HUES6 (cell line): ENCODE results near the gene CNPY1.
A peak's percentile ranks its signal among the peaks of the same experiment; 100 is the strongest.

Experiments
- H3K27ac ChIP-seq: 2 replicates; pipeline ENCODE4 v1.7.0; 2013; ENCODE audit warnings: low read depth, mild to moderate bottlenecking, low read length, inconsistent platforms
- H3K27me3 ChIP-seq: 2 replicates; pipeline ENCODE4 v1.6.1; 2013; ENCODE audit warnings: low read length; ENCODE audit not compliant: control insufficient read depth, insufficient read depth
- H3K36me3 ChIP-seq: 2 replicates; pipeline ENCODE4 v1.6.1; 2013; ENCODE audit warnings: low read length; ENCODE audit not compliant: control insufficient read depth, insufficient read depth
- H3K4me1 ChIP-seq: 2 replicates; pipeline ENCODE4 v1.6.1; 2013; ENCODE audit warnings: low read length; ENCODE audit not compliant: control insufficient read depth, insufficient read depth
- H3K4me3 ChIP-seq: 2 replicates; pipeline ENCODE4 v1.5.1; 2013; ENCODE audit warnings: low read depth, low read length
- H3K9ac ChIP-seq: one replicate; pipeline ENCODE4 v1.6.1; 2013; ENCODE audit warnings: mild to moderate bottlenecking, low read length
- H3K9me3 ChIP-seq: 2 replicates; pipeline ENCODE4 v1.6.1; 2013; ENCODE audit warnings: low read depth, low read length; ENCODE audit not compliant: control insufficient read depth, insufficient read depth

CNPY1 gene

DNA sequence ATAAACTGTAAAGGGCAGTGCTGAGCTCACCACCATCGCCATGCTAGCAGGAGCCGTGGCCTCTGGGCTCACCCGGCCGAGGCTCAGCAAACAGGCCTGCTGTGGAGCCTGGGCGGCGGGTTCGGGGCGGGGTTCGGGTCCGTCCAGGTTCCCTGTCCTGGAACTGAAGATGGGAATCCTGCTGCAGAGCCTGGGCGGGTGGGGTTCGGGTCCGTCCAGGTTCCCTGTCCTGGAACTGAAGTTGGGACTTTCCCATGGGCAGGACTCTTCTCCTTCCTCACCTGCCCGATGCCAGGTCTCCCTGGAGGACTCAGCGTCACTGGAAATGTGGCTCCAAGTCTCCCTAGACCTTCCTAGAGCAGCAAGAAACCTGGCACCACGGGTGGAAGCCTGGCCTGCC lies 51.8 kb downstream of the CNPY1 start:
- Histone ChIP-seq H3K27me3 (peaks cover 85% of the 10 kb centered on the region), H3K27ac (no peak overlapping the region), H3K9ac (no peak overlapping the region), H3K36me3 (no peaks in the 10 kb centered on the region), H3K4me3 (no peak overlapping the region), H3K9me3 (no peaks in the 10 kb centered on the region), H3K4me1 (peaks cover 20% of the 10 kb centered on the region)

DNA sequence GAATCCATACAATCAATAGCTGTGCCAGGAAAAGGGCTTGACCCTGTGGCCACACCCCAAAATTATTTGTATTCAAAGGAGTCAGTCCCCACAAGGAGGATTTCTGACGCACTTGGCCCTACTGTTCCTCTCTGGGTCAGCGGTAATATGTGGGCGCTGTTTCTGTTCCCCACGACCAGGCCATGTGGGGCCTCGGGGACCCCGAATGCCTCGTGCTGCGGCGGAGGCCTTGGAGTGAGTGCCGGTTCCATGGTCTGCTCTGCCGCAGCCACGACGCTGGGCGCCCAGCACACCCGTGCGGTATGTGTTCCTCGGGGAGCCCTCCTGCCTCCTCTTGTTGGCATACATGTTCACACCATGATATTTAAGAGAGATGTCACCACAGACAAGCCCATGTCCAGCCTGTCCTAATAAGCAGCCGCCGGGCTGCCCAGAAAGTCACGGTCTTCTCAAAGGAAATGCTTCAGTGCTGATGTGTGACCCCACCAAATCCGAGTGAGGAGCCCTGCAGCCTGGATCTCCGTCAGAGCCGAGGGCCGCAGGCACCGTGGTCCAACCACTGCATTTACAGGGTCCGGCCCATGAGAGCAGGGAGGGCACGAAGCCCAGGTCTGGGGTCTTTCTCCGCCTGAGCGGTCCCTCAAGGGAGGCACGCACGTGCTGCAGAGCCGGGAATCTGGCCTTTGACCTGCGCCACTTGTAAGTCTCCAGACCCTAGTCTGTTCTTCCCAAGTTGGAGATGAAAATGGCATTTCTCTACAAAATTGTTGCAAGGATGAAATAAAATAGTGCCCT lies 52.4 kb downstream of the CNPY1 start:
- H3K4me1 ChIP-seq, result peaks cover 20% of the 10 kb centered on the region
- peaks cover 85% of the 10 kb centered on the region for H3K27me3 ChIP-seq

DNA sequence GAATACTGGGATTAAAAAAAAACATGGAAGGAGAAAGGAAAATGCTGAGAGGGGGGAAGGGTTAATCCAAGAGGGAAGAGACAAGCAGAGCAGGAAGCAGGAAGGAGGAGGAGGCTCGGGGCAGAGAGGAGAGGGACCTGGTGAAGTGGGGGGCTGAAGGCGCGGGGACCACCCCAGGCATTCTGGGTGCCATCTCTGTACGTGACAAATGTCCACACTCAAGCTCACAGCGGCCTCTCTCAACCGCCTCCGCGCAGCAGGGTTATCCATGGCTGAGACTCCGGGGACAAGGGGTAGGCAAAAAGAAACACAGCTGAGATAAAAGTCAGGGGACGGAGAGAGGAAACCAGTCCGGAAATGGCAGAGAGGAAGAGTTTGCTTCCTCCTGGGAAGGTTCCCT lies 54.5 kb downstream of the CNPY1 start:
- Histone ChIP-seq H3K36me3 (no peaks in the 10 kb centered on the region), H3K27ac (no peak overlapping the region), H3K4me1 (peaks cover 20% of the 10 kb centered on the region), H3K27me3 (peaks cover 85% of the 10 kb centered on the region), H3K9ac (no peak overlapping the region), H3K9me3 (no peaks in the 10 kb centered on the region), H3K4me3 (0 out of 2 replicates have a peak overlapping the region, but pooled peaks have one; percentile 44)

More for the DNA sequence above, 52.4 kb downstream of the CNPY1 start:
- H3K4me3 ChIP-seq, result no peak overlapping the region
- H3K9me3 ChIP-seq, result no peaks in the 10 kb centered on the region
- no peak overlapping the region for H3K9ac ChIP-seq
- no peaks in the 10 kb centered on the region for H3K36me3 ChIP-seq
- no peak overlapping the region for H3K27ac ChIP-seq

DNA sequence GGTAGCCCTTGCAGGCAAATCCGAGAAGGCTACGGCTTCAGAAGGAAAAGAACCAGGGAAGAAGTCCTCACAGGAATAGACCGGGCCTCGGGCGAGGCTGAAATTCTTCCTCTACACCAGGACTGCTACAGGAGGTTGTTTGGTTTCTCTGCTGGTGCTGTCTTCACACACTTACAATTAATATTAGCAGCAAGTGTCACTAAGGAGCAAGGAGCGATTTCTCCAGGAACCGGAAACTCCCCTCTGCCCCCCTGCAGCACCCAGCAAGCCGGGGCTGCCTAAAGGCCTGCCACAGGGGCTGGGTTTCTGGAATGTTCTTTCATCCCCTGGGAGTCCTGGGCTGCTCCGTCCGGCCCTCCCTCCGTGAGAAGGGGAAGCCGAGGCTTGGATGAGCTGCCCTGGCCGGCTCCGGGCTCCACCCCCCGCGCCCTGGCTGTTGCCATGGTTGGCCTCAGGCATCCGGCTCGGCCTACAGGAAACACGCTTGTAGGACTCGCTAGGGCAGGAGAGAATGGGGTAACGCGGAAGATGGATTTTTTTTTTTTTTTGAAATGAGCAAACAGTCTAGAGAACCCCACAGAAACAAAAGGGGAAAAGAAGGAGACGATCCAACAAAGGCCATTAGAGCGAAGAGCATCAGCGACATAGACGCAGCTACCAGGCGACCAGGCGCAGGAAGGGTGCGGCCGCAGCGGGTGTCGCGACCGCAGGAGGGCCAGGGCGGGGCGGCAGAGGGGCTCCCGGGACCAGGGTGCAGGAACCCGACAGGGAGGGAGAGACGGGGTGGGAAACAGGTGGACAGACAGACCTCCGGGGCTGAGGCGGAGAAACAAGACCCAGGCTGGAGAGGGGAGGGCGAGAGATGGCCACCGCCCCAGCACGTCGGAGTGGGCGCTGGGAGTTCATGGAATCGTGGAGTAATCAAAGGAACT lies 55.4 kb downstream of the CNPY1 start:
- Histone ChIP-seq H3K9me3 (no peaks in the 10 kb centered on the region), H3K27me3 (peaks cover 84% of the 10 kb centered on the region), H3K36me3 (no peaks in the 10 kb centered on the region), H3K27ac (no peak overlapping the region), H3K4me3 (peak overlapping the region; percentile 44), H3K4me1 (peaks cover 20% of the 10 kb centered on the region), H3K9ac (no peak overlapping the region)

DNA sequence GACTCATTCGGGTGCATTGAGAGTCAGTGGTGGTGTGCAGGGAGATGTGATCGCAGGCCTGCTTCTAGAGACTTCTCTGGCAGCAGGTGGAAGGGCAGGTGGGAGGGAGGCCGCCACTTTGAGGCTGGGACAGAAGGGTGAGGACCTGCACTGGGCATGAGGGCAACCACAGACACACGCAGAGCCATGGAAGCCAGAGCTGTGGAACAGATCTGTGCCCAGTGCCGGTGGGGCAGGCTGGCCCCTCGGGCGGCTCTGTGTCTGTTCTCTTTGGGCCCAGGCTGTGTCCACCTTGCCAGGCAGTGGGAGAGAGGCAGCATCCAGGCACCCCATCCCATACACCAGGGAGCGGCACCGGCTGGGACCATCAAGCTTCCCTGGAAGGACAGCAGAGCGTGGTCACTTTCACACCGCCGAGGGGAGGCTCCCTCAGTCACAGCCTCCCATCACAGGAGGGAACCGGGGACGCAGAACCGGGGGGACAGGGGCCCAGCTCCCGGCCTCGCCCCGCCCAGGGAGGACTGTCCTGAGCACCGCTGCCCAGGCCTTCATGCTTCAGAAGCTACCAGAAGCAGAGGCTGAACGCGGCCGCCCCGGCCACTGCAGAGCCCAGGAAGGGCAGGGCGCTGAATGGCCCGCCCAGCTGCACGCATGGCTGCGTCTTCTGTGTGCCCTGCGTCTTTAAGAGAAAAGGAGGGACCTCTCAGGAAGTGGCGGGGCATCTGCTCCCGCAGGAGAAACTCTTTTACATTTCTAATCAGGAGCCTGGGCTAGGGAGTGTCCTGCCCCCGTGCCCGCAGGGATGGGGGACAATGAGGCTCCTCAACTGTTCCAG lies 56.3 kb downstream of the CNPY1 start:
- H3K27ac ChIP-seq, result no peak overlapping the region
- no peaks in the 10 kb centered on the region for H3K9me3 ChIP-seq
- H3K9ac ChIP-seq, result no peak overlapping the region
- peaks cover 20% of the 10 kb centered on the region for H3K4me1 ChIP-seq
- H3K4me3 ChIP-seq, result peak overlapping the region; percentile 44
- peaks cover 82% of the 10 kb centered on the region for H3K27me3 ChIP-seq
- no peaks in the 10 kb centered on the region for H3K36me3 ChIP-seq

DNA sequence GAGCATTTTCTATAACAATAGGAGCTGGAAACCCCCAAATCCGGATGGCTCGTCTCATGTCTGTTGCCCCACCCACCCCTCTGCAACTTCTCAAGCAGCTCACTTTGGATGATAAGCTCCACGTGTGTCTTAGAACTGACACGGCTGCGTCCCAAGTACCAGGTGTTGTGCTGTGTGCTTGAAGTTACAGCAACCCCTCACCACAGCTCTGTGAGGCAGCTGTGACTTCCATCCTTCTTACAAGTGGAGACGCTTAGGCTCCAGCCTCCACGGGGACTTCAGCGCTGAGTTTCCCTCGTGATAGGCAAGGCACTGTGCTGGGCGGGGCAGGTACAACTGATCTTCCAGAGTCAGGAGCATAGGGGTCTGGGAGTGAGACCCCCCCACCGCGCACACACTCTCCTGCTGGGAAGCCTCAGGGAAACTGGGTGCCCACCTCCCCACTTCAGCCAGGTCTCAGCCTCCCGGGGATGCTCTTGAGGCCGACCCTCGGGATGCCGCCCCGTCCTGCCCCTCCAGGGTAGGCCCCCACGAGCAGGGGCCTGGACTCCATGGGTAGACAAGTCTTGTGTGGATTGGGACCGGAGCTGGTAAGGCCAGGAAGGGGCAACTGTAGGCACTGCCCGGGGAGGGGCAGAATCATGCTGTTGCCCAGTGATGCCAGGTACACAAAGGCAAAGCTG lies 57.1 kb downstream of the CNPY1 start:
- H3K4me3 ChIP-seq, result no peak overlapping the region
- no peak overlapping the region for H3K27ac ChIP-seq
- H3K9me3 ChIP-seq, result no peaks in the 10 kb centered on the region
- no peak overlapping the region for H3K9ac ChIP-seq
- no peaks in the 10 kb centered on the region for H3K36me3 ChIP-seq
- peaks cover 20% of the 10 kb centered on the region for H3K4me1 ChIP-seq
- peaks cover 89% of the 10 kb centered on the region for H3K27me3 ChIP-seq

DNA sequence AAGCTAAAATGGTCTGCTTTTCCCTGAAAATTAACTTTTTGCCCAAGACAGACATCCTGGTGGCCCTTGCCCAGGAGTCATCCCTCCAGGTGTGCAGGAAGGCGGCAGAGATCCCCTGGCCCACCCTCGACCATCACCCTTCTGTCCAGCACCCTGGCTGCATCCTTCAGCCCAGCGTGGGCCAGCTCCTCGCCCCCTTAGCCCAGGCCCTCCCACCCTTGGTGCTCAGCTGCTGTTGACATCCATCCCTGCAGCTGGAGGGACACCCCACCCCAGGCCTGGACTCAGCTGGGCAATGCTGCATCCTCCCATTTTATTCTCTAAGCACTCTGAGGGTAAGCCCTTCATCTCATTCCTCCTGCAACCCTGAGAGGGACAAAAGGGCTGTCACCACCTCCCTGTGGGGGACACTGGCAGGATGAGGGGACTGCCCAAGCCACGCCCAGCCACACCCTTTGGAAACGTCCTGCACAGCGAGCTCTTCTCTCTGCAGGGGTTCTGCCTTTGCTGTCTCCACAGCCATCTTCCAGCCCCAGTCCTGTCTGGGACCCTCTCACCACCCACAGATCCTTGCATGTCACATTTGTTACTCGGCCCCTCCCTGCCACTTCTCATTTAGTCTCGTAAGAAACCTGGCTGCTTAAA lies 57.8 kb downstream of the CNPY1 start:
- Histone ChIP-seq H3K36me3 (no peaks in the 10 kb centered on the region), H3K27ac (no peak overlapping the region), H3K27me3 (peaks cover 89% of the 10 kb centered on the region), H3K4me3 (no peak overlapping the region), H3K9ac (no peak overlapping the region), H3K4me1 (peaks cover 25% of the 10 kb centered on the region), H3K9me3 (no peaks in the 10 kb centered on the region)

DNA sequence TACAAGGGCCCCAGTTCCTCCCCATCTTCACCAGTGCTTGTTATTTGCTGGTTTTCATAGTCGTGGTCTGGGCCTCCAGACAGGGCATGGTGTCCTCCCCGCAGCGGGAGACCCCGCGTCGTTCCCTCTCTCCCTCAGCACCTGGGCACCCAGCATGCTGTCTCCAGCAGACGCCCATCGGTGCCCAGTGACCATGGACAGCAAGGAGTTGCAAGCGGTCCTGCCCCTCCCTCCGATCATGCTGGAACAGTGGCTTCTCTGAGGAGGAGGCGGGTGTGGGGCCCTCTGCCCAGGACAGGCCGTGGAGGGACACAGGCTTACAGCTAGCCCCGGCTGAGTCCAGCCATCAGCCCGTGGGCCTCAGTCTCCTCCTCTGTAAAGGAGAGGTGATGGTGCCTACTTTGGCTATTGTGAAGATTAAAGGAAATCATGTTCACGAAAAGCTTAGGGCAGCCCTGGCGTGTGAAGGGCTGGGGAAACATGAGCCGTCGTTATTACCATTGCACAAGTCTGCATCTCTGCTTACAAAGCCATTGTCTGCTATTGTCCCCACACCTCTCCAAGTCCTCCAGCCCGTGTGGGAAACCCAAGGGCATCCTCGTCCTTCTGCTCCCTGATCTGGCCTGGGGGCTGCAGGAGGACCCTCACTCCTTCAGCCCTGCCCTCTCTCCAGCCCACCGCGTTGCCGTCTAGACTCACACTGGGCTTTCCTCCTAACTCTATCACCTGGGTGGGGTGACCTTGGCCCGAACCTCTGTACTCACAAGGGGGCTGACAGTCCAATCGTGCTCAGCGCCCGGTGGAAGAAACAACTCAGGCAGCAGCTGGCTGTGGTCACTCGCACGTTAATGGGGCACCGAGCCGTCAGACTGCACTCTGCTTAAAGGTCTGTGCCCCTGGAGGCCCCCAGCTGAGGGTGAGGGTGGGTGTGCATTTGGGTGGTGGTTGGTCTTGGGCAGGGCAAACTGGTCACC lies 58.6 kb downstream of the CNPY1 start:
- H3K4me1 ChIP-seq, result peaks cover 33% of the 10 kb centered on the region
- H3K27me3 ChIP-seq, result peaks cover 89% of the 10 kb centered on the region

DNA sequence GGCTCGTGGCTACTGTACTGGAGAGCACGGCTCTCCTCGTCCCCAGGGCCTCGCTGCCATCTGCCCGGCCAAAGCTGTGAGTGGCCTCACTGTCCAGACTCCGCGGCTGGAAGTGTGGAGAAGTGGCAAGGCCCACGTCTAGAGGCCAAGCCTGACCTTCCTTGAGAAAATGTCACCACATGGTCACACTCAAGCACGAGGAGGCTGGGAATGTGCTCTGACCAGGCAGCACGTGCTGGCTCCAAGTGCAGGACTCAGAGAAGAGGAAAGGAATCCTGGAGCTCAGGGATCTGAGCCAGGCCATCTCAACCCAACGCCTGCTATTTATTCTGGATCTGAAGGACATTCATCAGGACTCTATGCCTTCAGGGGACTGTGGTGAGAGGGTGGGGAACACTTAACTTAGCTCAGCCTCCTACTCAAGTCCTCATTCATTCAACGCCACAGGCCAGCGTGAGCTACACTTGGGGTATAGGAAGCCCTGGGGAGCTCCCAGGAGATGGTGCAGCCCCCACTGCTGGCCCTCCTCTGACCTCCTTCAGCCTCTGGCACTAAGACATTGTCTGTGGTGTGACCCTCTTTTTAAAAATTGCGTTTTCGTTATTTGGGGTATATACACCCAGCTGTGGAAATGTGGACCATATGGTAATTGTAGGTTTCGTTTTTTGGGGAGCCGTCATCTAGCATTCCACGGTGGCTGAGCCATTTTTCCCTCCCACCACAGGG lies 59.4 kb downstream of the CNPY1 start:
- Histone ChIP-seq H3K27ac (no peak overlapping the region), H3K4me1 (peaks cover 37% of the 10 kb centered on the region), H3K9ac (no peak overlapping the region), H3K27me3 (peaks cover 89% of the 10 kb centered on the region), H3K36me3 (no peaks in the 10 kb centered on the region), H3K4me3 (no peak overlapping the region), H3K9me3 (no peaks in the 10 kb centered on the region)

More for the DNA sequence above, 58.6 kb downstream of the CNPY1 start:
- Histone ChIP-seq H3K4me3 (no peak overlapping the region), H3K9me3 (no peaks in the 10 kb centered on the region), H3K27ac (no peak overlapping the region), H3K9ac (no peak overlapping the region), H3K36me3 (no peaks in the 10 kb centered on the region)
